Subcutaneous adipose tissue (tissue), 4 donors: ENCODE data around the gene HDAC7. TPM values are rescaled to one million over a fixed set of nuclear protein-coding genes. Genes with fewer than 3 reads are reported as not detected.

Experiments
- total RNA-seq, 4 donors: library from RNA; depleted of rRNA; stranded (reverse); fragments of >200 nt; gene quantifications; one replicate each; pipeline ENCODE4 v1.1.0, GENCODE V29; 2016
- TF ChIP-seq, protein P1 (sequence below): fragments of 450-650 bp; IDR thresholded peaks from one replicate; pipeline ENCODE4 v1.5.1; 2016; ENCODE audit warnings: low read depth, mild to moderate bottlenecking, control low read depth, antibody characterized with exemption, moderate library complexity

HDAC7 gene
- total RNA-seq, 4 donors from 2014 or later = 25.8 to 72.9 (median 43.0) TPM

DNA sequence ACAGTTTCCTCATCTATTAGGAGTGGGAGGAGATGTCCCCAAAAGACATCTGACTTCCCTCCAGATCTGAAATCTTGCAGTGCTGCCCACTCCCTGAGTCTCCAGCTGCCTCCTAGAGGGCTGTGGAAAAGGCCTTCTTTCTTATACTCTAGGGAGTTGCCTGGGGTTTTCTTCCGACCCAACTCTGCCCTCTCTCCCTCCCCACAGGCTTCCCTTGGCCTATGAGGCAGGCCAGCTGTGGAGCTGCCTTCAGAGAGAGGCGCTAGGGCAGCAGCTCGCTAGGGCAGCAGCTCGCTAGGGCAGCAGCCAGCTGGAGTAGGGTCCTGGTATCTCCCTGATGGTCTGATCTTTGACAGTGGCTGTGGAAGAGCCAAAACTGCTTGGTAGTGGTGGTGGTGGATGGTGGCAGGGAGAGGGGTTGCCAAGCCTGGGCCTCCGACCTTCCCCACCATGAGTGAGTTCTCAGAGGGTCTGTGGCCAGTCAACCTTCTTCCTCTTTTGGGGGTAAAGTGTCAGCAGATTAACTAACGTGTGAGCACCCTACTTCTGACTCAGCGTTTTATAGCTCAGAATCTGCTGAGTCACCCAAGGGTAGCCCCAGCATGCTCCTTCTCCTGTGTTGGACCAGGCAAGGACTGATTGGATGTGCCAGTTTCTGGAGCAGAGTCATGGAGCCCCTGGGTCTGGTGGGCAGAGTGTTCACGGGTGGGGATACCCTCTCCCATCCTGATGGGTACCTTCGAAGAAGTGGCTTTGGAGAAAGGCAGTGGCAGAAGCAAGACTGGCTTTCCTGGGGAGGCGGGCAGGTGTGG, 44.4 kb downstream of the HDAC7 start:
- TF ChIP-seq, protein P1, sequence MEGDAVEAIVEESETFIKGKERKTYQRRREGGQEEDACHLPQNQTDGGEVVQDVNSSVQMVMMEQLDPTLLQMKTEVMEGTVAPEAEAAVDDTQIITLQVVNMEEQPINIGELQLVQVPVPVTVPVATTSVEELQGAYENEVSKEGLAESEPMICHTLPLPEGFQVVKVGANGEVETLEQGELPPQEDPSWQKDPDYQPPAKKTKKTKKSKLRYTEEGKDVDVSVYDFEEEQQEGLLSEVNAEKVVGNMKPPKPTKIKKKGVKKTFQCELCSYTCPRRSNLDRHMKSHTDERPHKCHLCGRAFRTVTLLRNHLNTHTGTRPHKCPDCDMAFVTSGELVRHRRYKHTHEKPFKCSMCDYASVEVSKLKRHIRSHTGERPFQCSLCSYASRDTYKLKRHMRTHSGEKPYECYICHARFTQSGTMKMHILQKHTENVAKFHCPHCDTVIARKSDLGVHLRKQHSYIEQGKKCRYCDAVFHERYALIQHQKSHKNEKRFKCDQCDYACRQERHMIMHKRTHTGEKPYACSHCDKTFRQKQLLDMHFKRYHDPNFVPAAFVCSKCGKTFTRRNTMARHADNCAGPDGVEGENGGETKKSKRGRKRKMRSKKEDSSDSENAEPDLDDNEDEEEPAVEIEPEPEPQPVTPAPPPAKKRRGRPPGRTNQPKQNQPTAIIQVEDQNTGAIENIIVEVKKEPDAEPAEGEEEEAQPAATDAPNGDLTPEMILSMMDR = no peak

- TF ChIP-seq, protein P1 = no peak
Measured at GRCh38 chr12:47774663-47775062, 45.0 kb downstream of the HDAC7 start.

- TF ChIP-seq, protein P1 = no peak
Measured at GRCh38 chr12:47773858-47774580, 45.7 kb downstream of the HDAC7 start.

- TF ChIP-seq, protein P1 = no peak
Measured at GRCh38 chr12:47773062-47773857, 46.4 kb downstream of the HDAC7 start, which contains the start of gene SLC48A1. TSS of gene SLC48A1 (plus strand) at chr12:47773238. CDS start at chr12:47773305, 67 bp downstream.

DNA sequence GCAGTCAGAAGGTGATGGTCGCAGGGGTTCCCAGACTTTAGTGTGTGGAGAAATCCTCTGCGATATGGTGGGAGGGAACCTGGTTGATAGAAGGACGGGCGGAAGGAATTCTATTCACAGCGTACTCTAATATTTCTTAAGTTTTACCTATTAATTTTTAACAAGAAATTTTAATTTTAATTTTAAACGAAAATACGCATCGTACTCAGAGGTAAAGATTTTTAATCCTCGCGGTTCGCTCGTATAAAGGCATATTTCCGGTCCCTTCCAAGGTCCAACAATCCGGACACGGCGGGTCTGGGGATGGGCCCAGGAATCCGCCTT, 47.0 kb downstream of the HDAC7 start:
- TF ChIP-seq, protein P1 = no peak

- TF ChIP-seq, protein P1 = no peak
Measured at GRCh38 chr12:47772094-47772660, 47.5 kb downstream of the HDAC7 start.

GRCh38 chr12:47771304-47771703, 48.4 kb downstream of the HDAC7 start:
- TF ChIP-seq, protein P1 = no peak
